HG03469 (cell line): ENCODE measurements around the gene INPP5F.

Experiments used
- ATAC-seq: cut with Tn5 transposase; IDR thresholded peaks from one replicate; pipeline ENCODE4 v1.9.1; 2021; ENCODE audit warnings: mild to moderate bottlenecking, moderate library complexity, moderate number of reproducible peaks; ENCODE audit not compliant: unreplicated experiment

The INPP5F gene

GRCh38 chr10:119807960-119808697 lies 82.3 kb downstream of the INPP5F start:
- peak; percentile 89 for ATAC-seq

- no peak for ATAC-seq
Observed at GRCh38 chr10:119811122-119811521, 85.3 kb downstream of the INPP5F start.

- ATAC-seq: no peak
Observed at GRCh38 chr10:119812684-119813083, 86.8 kb downstream of the INPP5F start.

- no peak for ATAC-seq
Observed at GRCh38 chr10:119815671-119816070, 89.8 kb downstream of the INPP5F start.

GRCh38 chr10:119817991-119818888 lies 92.4 kb downstream of the INPP5F start:
- no peak for ATAC-seq

- ATAC-seq: no peak
Observed at GRCh38 chr10:119818889-119819270, 93.0 kb downstream of the INPP5F start.

- no peak for ATAC-seq
Observed at GRCh38 chr10:119821182-119821581, 95.3 kb downstream of the INPP5F start.

GRCh38 chr10:119824299-119824698 lies 98.4 kb downstream of the INPP5F start:
- no peak for ATAC-seq

GRCh38 chr10:119826771-119827170 lies 100.9 kb downstream of the INPP5F start:
- ATAC-seq: no peak

GRCh38 chr10:119827430-119827829 lies 101.6 kb downstream of the INPP5F start:
- no peak for ATAC-seq

GRCh38 chr10:119829429-119829828 lies 103.6 kb downstream of the INPP5F start:
- no peak for ATAC-seq

GRCh38 chr10:119830851-119831250 lies 105.0 kb downstream of the INPP5F start:
- ATAC-seq: no peak

GRCh38 chr10:119831656-119832055 lies 105.8 kb downstream of the INPP5F start:
- no peak for ATAC-seq

GRCh38 chr10:119832951-119833350 lies 107.1 kb downstream of the INPP5F start:
- ATAC-seq: no peak

GRCh38 chr10:119834188-119834587 lies 108.3 kb downstream of the INPP5F start:
- ATAC-seq: no peak

GRCh38 chr10:119845656-119846055 lies 119.8 kb downstream of the INPP5F start:
- ATAC-seq: no peak

GRCh38 chr10:119849031-119849789 lies 123.4 kb downstream of the INPP5F start:
- no peak for ATAC-seq

- no peak for ATAC-seq
Observed at GRCh38 chr10:119849944-119850343, 124.1 kb downstream of the INPP5F start.

GRCh38 chr10:119852277-119852676 lies 126.4 kb downstream of the INPP5F start:
- ATAC-seq: no peak

- ATAC-seq: no peak
Observed at GRCh38 chr10:119852822-119853221, 127.0 kb downstream of the INPP5F start.

GRCh38 chr10:119853574-119853973 lies 127.7 kb downstream of the INPP5F start:
- ATAC-seq: no peak
